Activated CD4-positive, alpha-beta T cell treated with anti-CD3 and anti-CD28 coated beads for 36 hours (primary cell): ENCODE data around the gene HEATR9. TPM values are rescaled to one million over a fixed set of nuclear protein-coding genes. Genes with fewer than 3 reads are reported as not detected.

Experiments used
- ATAC-seq: fragments of 200-7000 bp; cut with Tn5 transposase; one replicate; pipeline ENCODE4 v1.10.0; 2021; ENCODE audit warnings: mild to moderate bottlenecking, moderate library complexity
- CTCF ChIA-PET: fragments of 350-600 bp; sonication (Branson Sonifier 250); formaldehyde crosslinking; loops from one replicate; lab custom pipeline; 2021; ENCODE audit warnings: antibody characterized with exemption; lab: Charles Lee
- POLR2A ChIA-PET: fragments of 350-600 bp; sonication (Branson Sonifier 250); formaldehyde crosslinking; loops from one replicate; lab custom pipeline; 2021; ENCODE audit warnings: antibody characterized with exemption, inconsistent platforms; lab: Charles Lee
- DNase-seq: peaks from one replicate; pipeline ENCODE4 v3.0.0-alpha.2; 2020
- H3K27ac Mint-ChIP-seq: one replicate; pipeline ENCODE4 v1.8.0; 2021; ENCODE audit warnings: mixed read lengths
- H3K27me3 Mint-ChIP-seq: one replicate; pipeline ENCODE4 v1.8.0; 2021; ENCODE audit warnings: mixed read lengths
- H3K36me3 Mint-ChIP-seq: one replicate; pipeline ENCODE4 v1.8.0; 2021; ENCODE audit warnings: low read depth, mixed read lengths
- H3K4me1 Mint-ChIP-seq: one replicate; pipeline ENCODE4 v1.8.0; 2021; ENCODE audit warnings: mixed read lengths
- H3K4me3 Mint-ChIP-seq: one replicate; pipeline ENCODE4 v1.8.0; 2021; ENCODE audit warnings: mild to moderate bottlenecking, moderate library complexity, mixed read lengths
- H3K9me3 Mint-ChIP-seq: one replicate; pipeline ENCODE4 v1.8.0; 2021; ENCODE audit warnings: low read depth, mixed read lengths
- intact Hi-C, 2 experiments: fragments of 100-400 bp; cut with DNase I in 1 of 2; cut with micrococcal nuclease in 1 of 2; formaldehyde crosslinking; loops; one replicate each; pipeline versions ENCODE4 v1.14.2 to v1.15.1; 2022 to 2024; cut with DNase I, micrococcal nuclease
- total RNA-seq, 2 experiments: library from RNA; stranded (reverse); gene quantifications; one replicate each; pipeline ENCODE4 v1.2.3, GENCODE V29; 2021

The HEATR9 gene
- total RNA-seq, 2 experiments from 2014 or later, result 0.18 TPM; not detected in 1

DNA sequence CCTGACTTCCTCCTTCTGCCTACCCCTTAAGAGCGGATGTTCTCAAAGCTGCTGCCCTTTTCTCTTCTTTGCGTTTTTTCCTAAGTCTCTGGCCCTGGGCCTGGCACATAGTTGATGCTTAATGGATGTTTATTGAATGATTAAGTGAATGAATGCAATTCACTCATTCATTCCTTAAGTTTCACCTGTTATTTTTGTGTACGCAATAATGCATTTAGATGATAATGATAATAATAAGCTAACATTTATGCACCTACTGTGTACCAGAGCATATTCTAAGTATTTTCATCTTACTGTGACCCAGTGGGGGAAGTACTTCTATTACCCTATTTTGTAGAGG lies 7.1 kb upstream of the HEATR9 start:
- intact Hi-C loops, result no loop called here
- ChIA-PET POLR2A (interaction anchor here (0.6 kb wide), 2 partner anchors 15 to 35 kb away, joined by 4 to 13 read pairs; no protein-coding TSS in a partner anchor), CTCF (interaction anchor here (0.7 to 1.2 kb wide), 7 partner anchors 14 to 273 kb away, joined by 3 to 4 read pairs (median 4); no protein-coding TSS in a partner anchor)
- peak overlapping the region; percentile 21 for H3K27ac Mint-ChIP-seq
- ATAC-seq (no peak), DNase-seq (no peak)
- no peaks in the 10 kb centered on the region for H3K36me3 Mint-ChIP-seq
- no peak overlapping the region for H3K4me3 Mint-ChIP-seq
- H3K4me1 Mint-ChIP-seq, result peaks cover 37% of the 10 kb centered on the region
- H3K9me3 Mint-ChIP-seq, result no peaks in the 10 kb centered on the region
- no peaks in the 10 kb centered on the region for H3K27me3 Mint-ChIP-seq

DNA sequence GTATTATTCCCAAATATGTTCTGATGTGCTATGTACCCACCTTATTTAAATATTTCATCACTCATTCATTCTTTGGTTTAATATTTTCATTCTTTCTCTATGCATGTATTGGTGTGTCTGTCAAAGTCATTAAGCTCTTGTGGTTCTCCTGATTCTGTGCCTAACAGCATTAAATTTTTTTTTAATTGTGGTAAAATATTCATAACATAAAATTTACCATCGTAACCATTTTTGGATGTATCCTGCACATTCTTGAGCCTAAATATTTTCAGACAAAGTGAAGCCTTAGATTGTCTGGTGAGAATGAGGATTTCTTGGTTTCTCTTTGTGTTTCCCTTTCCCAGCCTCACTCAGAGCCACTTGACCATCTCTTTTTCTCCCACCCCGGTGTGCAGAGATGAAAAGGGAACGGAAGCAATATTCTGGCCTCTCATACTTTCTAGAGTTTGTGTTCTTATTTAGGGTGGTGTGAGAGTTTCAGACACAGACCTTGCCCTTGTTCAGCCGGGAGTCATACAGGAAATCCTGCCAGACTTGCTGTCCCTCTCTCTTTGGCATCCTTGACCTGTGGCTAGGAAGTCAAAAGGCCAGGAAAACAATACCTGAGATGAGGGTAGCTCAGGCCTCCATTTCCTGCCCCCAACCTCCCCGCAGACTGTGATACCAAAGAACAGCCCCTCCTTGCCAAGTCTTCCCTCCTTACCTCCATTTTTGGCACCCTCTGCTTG lies 6.5 kb upstream of the HEATR9 start:
- Mint-ChIP-seq H3K27ac (peak overlapping the region; percentile 21), H3K4me3 (no peak overlapping the region), H3K36me3 (no peaks in the 10 kb centered on the region), H3K9me3 (no peaks in the 10 kb centered on the region), H3K27me3 (no peaks in the 10 kb centered on the region), H3K4me1 (peaks cover 31% of the 10 kb centered on the region)
- intact Hi-C loops, result no loop called here
- no peak for DNase-seq
- ATAC-seq, result no peak
- ChIA-PET POLR2A (interaction anchor here (0.6 kb wide), 2 partner anchors 16 to 34 kb away, joined by 4 to 13 read pairs; no protein-coding TSS in a partner anchor), CTCF (interaction anchor here (0.9 to 1.2 kb wide), 6 partner anchors 14 to 272 kb away, joined by 3 to 4 read pairs (median 4); no protein-coding TSS in a partner anchor)

DNA sequence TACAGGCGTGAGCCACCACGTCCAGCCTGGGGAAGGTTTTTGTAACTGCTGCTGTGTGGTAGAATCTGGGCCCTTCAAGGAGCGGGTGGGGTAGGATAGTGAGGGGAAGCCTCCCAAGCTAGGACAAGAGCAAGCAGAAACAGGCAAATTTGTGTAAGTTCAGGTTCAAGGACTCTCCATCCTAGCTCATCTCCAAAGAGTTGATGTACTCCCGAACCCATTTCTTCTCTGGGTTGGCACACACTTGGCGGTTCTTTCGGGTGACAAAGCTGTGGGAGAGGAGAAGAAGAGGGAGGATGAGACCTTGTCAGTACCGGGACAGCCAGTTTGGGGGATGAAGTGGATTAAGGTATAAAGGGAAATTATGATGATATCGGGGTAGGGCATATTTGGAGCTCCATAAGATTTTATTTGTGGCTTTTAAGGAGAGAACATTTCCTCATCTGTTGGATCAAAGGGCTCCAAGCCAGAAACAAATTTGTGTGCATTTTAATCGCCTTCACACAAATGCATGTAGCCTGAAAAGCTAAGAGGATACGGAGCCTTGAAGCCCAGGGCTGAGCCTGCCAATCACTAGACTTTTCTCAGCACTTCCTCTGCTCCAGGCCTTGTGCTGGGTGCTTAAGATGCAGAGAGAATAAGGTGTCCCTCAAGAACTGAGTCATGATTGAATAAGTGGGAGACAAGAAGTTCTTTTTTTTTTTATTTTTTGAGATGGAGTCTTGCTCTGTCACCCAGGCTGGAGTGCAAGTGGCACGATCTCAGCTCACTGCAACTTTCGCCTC lies 3.7 kb upstream of the HEATR9 start:
- CTCF ChIA-PET, result interaction anchor here (1.3 to 1.9 kb wide), 5 partner anchors 11 to 276 kb away, joined by 3 to 5 read pairs (median 3); no protein-coding TSS in a partner anchor
- Mint-ChIP-seq H3K27me3 (no peaks in the 10 kb centered on the region), H3K27ac (no peak overlapping the region), H3K4me3 (no peak overlapping the region), H3K36me3 (no peaks in the 10 kb centered on the region), H3K4me1 (peaks cover 18% of the 10 kb centered on the region), H3K9me3 (no peaks in the 10 kb centered on the region)
- POLR2A ChIA-PET, result no interaction called here
- no peak for ATAC-seq
- DNase-seq, result no peak
- intact Hi-C loops, result no loop called here

DNA sequence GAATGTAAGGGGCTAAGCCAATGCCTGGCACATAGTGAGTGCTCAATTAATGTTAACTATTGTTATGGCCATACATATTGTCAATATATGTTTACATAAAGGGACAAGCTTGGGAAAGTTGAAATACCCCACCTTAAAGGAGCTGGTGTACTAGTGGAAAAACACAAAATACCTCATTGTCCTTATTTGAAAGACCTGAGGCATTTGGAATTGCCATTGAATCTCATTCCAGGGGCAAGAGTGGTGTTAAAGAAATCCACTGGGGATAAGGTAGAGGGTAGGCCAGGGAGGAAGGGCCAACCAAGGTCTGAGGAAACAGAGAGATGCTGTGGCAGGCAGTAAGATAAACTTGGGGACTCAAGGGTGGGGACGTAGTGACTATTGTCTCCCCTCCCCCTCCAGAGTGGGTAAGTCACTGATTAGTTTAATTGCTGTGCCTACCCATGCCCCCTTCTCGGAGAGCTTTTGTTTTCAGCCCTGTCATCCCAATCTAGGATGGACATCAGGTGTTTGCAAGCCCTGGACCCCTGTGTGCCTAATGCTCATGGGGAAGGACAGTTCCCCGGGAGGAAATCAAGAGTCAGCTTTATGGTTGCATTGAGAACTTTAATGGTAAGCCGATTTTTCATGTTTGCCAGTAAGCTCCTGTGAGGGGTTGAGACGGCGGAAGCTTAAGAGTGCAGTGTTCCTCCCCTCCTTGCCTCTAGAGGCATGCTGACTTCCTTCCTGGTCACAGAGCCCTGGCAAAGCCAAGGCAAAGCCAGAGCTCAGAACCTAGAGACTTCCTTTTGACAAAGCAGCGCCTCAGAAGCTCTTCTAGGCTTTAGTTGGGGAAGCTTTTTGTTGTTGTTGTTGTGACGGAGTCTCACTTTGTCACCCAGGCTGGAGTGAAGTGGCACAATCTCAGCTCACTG lies 2.5 kb upstream of the HEATR9 start:
- no peaks in the 10 kb centered on the region for H3K36me3 Mint-ChIP-seq
- H3K4me3 Mint-ChIP-seq, result no peak overlapping the region
- peak; percentile 90 for ATAC-seq
- CTCF ChIA-PET, result interaction anchor here (0.5 to 1.8 kb wide), 10 partner anchors 10 to 172 kb away, joined by 3 to 5 read pairs (median 3); partner anchors contain the start of gene RDM1
- intact Hi-C loops, result no loop called here
- peak; percentile 46 for DNase-seq
- H3K27ac Mint-ChIP-seq, result no peak overlapping the region
- no peaks in the 10 kb centered on the region for H3K27me3 Mint-ChIP-seq
- POLR2A ChIA-PET, result interaction anchor here (0.6 kb wide), 2 partner anchors 59 to 203 kb away, joined by 3 read pairs; partner anchors contain the start of gene RDM1
- no peaks in the 10 kb centered on the region for H3K9me3 Mint-ChIP-seq
- H3K4me1 Mint-ChIP-seq, result peaks cover 19% of the 10 kb centered on the region

DNA sequence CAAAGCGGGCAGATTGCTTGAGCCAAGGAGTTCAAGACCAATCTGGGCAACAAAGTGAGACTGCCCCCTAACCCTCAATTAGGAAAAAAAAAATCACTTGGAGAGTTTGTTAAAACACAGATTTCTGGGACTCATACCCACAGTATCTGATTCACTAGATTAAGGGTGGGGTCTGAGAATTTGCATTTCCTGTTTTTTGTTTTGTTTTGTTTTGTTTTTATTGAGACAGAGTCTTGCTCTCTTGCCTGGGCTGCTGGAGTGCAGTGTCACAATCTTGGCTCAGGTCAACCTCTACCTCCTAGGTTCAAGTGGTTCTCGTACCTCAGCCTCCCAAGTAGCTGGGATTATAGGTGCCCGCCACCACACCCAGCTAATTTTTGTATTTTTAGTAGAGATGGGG lies 1.1 kb downstream of the HEATR9 start:
- no peak overlapping the region for H3K4me3 Mint-ChIP-seq
- no peak for DNase-seq
- ATAC-seq, result no peak
- H3K9me3 Mint-ChIP-seq, result no peaks in the 10 kb centered on the region
- H3K4me1 Mint-ChIP-seq, result peaks cover 23% of the 10 kb centered on the region
- H3K27ac Mint-ChIP-seq, result no peak overlapping the region
- ChIA-PET CTCF (no interaction called here), POLR2A (no interaction called here)
- intact Hi-C loops, result no loop called here
- peaks cover 3% of the 10 kb centered on the region for H3K36me3 Mint-ChIP-seq
- H3K27me3 Mint-ChIP-seq, result no peaks in the 10 kb centered on the region

DNA sequence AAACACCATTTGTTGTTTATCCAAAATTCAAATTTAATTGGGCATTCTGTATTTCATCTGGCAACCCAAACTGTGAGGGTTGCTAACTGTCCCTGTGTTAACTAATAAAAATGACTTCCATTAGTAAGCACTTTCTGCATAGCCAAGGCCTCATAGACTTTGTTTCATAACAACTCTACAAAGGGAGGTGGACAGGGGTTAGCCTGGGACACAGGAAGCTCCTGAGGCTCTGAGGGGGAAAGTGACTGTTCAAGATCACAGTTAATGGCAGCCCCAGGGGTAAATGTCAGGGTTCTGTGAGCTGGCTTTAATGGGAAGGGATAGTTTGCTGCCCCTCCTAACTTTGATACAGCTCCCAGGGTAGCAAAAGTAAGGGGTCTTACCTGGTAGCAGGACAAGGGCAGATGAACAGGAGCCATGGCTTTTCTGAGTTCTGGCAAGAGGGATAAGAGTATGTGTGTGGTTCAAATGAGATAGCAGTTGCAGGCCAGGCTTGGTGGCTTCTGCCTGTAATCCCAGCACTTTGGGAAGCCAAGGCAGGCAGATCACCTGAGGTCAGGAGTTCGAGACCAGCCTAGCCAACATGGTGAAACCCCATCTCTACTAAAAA lies 2.2 kb downstream of the HEATR9 start:
- ChIA-PET CTCF (interaction anchor here (0.7 to 1.2 kb wide), 2 partner anchors 9 to 41 kb away, joined by 3 to 4 read pairs; no protein-coding TSS in a partner anchor), POLR2A (interaction anchor here (0.6 kb wide), 1 partner anchor 50 kb away, joined by 4 read pairs; no protein-coding TSS in a partner anchor)
- Mint-ChIP-seq H3K27ac (no peak overlapping the region), H3K4me3 (no peak overlapping the region), H3K4me1 (peaks cover 18% of the 10 kb centered on the region), H3K27me3 (no peaks in the 10 kb centered on the region), H3K36me3 (peaks cover 3% of the 10 kb centered on the region), H3K9me3 (no peaks in the 10 kb centered on the region)
- intact Hi-C loops, result no loop called here
- ATAC-seq, result no peak
- DNase-seq, result no peak

DNA sequence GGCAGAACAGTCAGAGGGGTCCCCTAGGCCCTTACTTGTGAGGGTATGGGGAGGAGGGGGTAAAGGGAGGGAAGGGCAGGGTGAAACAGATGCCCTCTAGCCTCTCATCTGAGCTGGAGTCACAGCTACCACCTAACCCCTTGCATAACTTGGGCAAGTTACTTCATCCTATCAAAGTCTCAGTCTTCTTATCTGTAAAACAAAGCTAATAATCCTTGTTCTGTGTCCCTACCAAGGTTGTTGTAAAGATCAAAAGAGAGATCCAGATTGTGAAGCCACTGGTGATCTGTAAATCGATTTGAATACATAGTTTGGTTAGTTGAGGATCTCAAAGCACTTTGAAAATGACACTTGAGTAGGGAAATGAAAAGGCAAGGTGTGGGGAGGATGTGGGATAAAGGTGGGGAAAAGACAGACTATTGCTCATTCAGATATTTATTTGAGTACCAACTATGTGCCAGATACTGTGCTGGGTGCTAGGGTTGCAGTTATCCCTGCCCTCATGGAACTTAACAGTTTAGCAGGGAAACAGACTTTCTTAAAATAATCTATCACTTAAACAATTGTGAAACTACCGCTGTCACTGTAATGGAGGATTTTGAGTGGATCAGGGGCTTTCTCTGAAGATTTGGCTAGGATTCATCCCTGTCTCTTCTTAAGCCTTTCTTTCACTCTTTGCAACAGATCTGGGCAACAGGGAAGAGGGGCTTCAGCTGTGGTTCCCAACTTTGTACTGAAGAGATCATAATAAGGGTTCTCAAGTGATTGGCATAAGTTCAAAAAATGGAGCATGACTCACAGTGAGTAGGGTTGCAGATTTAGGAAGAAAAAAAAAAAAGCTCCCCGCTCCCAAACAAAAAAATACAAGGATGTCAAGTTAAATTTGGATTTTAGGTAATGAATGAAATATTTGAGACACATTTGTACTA lies 3.0 kb downstream of the HEATR9 start:
- ATAC-seq (peak; percentile 47), DNase-seq (no peak)
- CTCF ChIA-PET, result interaction anchor here (0.7 to 3.8 kb wide), 3 partner anchors 8 to 42 kb away, joined by 3 to 14 read pairs (median 4); no protein-coding TSS in a partner anchor
- H3K9me3 Mint-ChIP-seq, result no peaks in the 10 kb centered on the region
- H3K27me3 Mint-ChIP-seq, result no peaks in the 10 kb centered on the region
- POLR2A ChIA-PET, result interaction anchor here (0.6 kb wide), 1 partner anchor 51 kb away, joined by 4 read pairs; no protein-coding TSS in a partner anchor
- H3K4me1 Mint-ChIP-seq, result peaks cover 13% of the 10 kb centered on the region
- no peak overlapping the region for H3K27ac Mint-ChIP-seq
- intact Hi-C loops, result no loop called here
- H3K4me3 Mint-ChIP-seq, result no peak overlapping the region
- H3K36me3 Mint-ChIP-seq, result peaks cover 3% of the 10 kb centered on the region

DNA sequence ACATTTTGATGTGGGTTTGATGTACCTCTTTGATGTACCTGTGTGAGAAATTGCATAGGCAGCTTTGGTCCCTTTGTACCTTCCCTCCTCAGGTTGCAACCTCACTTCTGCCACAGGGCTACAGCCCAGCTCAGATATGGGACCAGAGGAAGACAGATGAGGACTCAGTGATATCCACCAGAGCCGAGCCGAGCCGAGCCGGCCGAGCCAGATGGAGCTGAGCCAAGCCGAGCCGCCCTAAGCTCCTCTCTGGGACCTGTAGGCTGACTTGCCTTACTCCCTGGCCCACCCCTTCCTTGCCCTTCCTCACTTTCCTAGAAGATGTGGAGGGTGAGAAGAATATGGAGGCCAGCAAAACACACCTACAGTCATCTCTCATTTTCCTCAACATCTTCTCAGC lies 3.8 kb downstream of the HEATR9 start:
- H3K4me3 Mint-ChIP-seq, result no peak overlapping the region
- H3K9me3 Mint-ChIP-seq, result no peaks in the 10 kb centered on the region
- intact Hi-C loops, result loop anchor here in 1 of 2 experiments (5.0 kb wide), 1 partner anchor 82 kb away; no protein-coding TSS in a partner anchor
- no peak overlapping the region for H3K27ac Mint-ChIP-seq
- DNase-seq, result no peak
- H3K36me3 Mint-ChIP-seq, result peaks cover 3% of the 10 kb centered on the region
- POLR2A ChIA-PET, result interaction anchor here (0.5 kb wide), 1 partner anchor 123 kb away, joined by 3 read pairs; no protein-coding TSS in a partner anchor
- no peaks in the 10 kb centered on the region for H3K27me3 Mint-ChIP-seq
- CTCF ChIA-PET, result interaction anchor here (0.6 to 3.8 kb wide), 2 partner anchors 16 to 82 kb away, joined by 3 to 14 read pairs; no protein-coding TSS in a partner anchor
- ATAC-seq, result no peak
- H3K4me1 Mint-ChIP-seq, result peaks cover 13% of the 10 kb centered on the region

DNA sequence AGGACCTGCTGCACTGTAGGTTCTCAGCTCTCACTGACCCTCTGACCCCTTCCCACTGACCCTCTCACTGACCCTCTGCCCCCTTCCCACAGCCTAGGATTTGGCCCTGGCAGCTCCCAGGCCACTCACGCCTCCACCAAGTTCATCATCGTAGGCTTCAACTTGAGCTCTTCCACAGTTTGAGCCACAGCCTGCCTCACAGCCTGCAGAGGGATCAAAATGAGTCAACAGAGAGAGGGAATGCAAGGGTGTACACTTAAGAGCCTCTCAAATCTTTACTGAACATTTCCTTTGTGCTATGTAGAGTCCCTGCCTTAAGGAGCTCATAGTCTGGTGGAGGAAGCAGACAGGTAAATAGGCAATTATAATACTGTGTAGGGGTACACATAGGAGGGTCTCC lies 12.1 kb downstream of the HEATR9 start:
- ChIA-PET POLR2A (no interaction called here), CTCF (interaction anchor here (0.5 to 1.0 kb wide), 2 partner anchors 48 to 215 kb away, joined by 3 read pairs; no protein-coding TSS in a partner anchor)
- Mint-ChIP-seq H3K27me3 (no peaks in the 10 kb centered on the region), H3K36me3 (peaks cover 6% of the 10 kb centered on the region), H3K9me3 (no peaks in the 10 kb centered on the region), H3K4me1 (peaks cover 8% of the 10 kb centered on the region), H3K4me3 (no peak overlapping the region), H3K27ac (no peak overlapping the region)
- peak; percentile 80 for ATAC-seq
- intact Hi-C loops, result no loop called here
- DNase-seq, result no peak
